ENCODE results near the gene TNP2. TPM values are rescaled to one million over a fixed set of nuclear protein-coding genes. Genes with fewer than 3 reads are reported as not detected.

TNP2 gene
- polyA plus RNA-seq, 1 of the 3 experiments (the other 2 are of a cell fraction): not detected

- no peak overlapping the region for H2AFZ ChIP-seq (ENCODE audit: low read depth)
- H3K4me3 ChIP-seq (ENCODE audit: low read depth in 2 of 2, low read length in 1 of 2): no peak overlapping the region
- no peak for DNase-seq
- WGBS (ENCODE audit: low lambda C conversion rate): 71% methylated on average over 7 of the region's 7 CpGs
- CTCF ChIA-PET: no interaction called here
- no peaks in the 10 kb centered on the region for H4K20me1 ChIP-seq (ENCODE audit: insufficient read depth)
- TF ChIP-seq CTCF (IDR thresholded peaks at IDR 0.05) (no peak), EP300 (IDR thresholded peaks at IDR 0.05; ENCODE audit: borderline replicate concordance in 1 of 2, low read depth in 1 of 2, low read length in 1 of 2) (no peak), ELF1 (IDR thresholded peaks at IDR 0.05) (no peak), SIN3A (IDR thresholded peaks at IDR 0.05; ENCODE audit: borderline replicate concordance, low read depth, low read length) (no peak), TAF1 (IDR thresholded peaks at IDR 0.05; ENCODE audit: borderline replicate concordance, low read depth, low read length) (no peak), IRF3 (IDR thresholded peaks at IDR 0.05; ENCODE audit: low read depth, low read length) (no peak), RCOR1 (IDR thresholded peaks at IDR 0.05; ENCODE audit: low read length) (no peak), GABPA (IDR thresholded peaks at IDR 0.05; ENCODE audit: low read depth) (no peak), REST (IDR thresholded peaks at IDR 0.05; ENCODE audit: low read depth, low read length) (no peak), CHD2 (IDR thresholded peaks at IDR 0.05; ENCODE audit: low read length, partially characterized antibody) (no peak), RAD21 (IDR thresholded peaks at IDR 0.05; ENCODE audit: low read length) (no peak), RXRA (IDR thresholded peaks at IDR 0.05; ENCODE audit: borderline replicate concordance, low read depth) (no peak), MAX (IDR thresholded peaks at IDR 0.05; ENCODE audit: low read depth) (no peak), TCF12 (IDR thresholded peaks at IDR 0.05) (no peak), PBX3 (IDR thresholded peaks at IDR 0.05) (no peak), SMC3 (IDR thresholded peaks at IDR 0.05; ENCODE audit: low read depth, low read length) (no peak), JUND (IDR thresholded peaks at IDR 0.05) (no peak)
- H3F3A ChIP-seq (replicated peaks; ENCODE audit: insufficient read depth): no peaks in the 10 kb centered on the region
- H3K4me2 ChIP-seq: no peak overlapping the region
- H3K27ac ChIP-seq (ENCODE audit: low read depth in 2 of 2, low read length in 1 of 2): no peak overlapping the region
- H3K9me2 ChIP-seq: no peaks in the 10 kb centered on the region
- H3K4me1 ChIP-seq (ENCODE audit: control insufficient read depth in 1 of 2, insufficient read depth in 2 of 2, low read depth in 1 of 2, low read length in 1 of 2): no peaks in the 10 kb centered on the region
- H3K27me3 ChIP-seq (ENCODE audit: insufficient read depth): no peaks in the 10 kb centered on the region; the same call in none of the 2 replicates
- H3K9me3 ChIP-seq: no peaks in the 10 kb centered on the region
- H3K9ac ChIP-seq: no peak overlapping the region
- H3K79me2 ChIP-seq (ENCODE audit: insufficient read depth): no peaks in the 10 kb centered on the region
- POLR2A ChIA-PET: no interaction called here
- H3K36me3 ChIP-seq (replicated peaks in 1 of 2; ENCODE audit: control insufficient read depth in 1 of 2, insufficient read depth in 2 of 2, low read length in 1 of 2): no peaks in the 10 kb centered on the region
These were observed 9.8 kb upstream of the TNP2 start for GRCh38 chr16:11278681-11279628.

All from SK-N-SH (cell line).